Stimulated activated CD4-positive, alpha-beta T cell treated with anti-CD3 and anti-CD28 coated beads, TNF-alpha, amount 100 ng/mL, for 48 hours (primary cell): ENCODE results near the gene TNS3.

Source experiments
- DNase-seq, 3 donors: peaks; one replicate each; pipeline ENCODE4 v3.0.0-alpha.2; 2020; ENCODE audit warnings: low read depth in 3 of 3

Gene TNS3

DNA sequence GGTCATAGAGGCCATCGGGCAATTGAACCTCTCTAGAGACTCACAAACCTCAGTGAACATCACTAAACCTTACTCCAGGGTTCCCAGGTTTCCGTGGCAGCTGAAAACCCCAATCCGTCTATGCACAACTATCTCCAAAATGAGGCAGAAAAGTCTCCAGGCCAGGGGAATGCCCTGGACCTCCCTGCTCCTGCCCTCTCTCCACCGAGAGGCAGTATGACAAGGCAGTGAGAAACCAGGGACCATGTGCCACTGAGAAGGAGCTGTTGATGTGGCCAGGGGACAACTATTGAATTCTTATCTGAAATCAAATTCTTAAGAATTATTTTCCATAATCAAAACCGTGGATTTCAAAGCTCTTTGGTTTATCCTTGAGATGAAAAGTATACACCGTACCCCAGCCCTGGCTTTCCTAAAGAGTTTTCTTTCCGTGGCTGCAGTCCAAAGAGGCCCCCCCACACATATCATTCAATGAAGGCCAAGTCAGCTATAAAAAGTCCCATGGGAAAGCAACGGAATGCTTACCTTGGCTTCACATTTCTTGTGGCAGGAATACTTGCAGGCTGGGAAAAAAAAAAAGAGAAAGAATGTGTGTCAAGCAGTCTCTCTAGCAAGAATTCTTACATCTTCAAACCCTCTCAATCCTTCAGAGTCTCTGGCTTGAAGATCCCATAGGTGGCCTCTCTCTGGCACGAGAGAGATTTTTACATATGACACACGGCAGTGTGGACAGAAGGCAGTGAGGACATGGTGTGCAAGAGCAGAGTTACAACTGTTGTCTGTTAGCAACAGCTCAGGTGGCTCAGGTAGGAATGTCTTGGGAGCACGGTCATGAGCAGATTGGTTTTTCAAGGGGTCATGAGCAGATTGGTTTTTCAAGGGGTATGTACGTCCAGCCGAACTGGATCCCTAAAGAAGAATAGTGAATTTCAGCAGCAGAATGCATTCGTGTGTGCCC is 75.2 kb downstream of the TNS3 start:
- DNase-seq: no peak

DNA sequence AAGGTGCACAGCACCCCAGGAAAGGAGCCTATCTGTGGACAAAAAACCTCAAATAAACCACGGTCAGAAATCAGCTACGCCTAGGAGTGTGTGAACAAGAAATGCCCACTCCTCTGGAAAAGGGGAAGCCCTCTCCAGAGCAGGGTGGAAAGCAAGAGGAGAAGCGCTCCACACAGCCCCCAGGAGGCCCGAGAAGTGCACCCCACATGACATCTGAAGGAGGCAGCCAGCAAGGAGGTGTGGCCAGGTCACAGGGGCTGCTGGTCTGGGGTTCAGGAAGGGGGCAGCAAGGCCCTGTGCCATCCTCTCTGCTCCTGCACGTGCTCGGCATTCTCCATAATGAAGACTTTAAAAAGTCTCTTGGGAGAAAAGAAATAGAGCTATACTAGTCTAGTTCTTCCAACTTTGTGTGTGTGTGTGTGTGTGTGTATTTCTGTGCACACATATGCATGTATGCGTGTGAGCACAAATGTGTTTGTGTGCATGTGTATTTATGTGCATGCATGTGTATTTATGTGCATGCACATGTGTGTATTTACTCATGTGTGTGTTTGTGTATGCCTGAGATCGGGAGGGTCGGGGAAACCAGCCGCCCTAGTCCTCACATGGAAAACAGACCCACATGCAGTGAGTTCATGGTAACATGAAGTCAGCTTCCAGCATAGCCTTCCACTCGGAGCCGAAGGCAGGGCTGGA is 76.5 kb downstream of the TNS3 start:
- no peak for DNase-seq

DNA sequence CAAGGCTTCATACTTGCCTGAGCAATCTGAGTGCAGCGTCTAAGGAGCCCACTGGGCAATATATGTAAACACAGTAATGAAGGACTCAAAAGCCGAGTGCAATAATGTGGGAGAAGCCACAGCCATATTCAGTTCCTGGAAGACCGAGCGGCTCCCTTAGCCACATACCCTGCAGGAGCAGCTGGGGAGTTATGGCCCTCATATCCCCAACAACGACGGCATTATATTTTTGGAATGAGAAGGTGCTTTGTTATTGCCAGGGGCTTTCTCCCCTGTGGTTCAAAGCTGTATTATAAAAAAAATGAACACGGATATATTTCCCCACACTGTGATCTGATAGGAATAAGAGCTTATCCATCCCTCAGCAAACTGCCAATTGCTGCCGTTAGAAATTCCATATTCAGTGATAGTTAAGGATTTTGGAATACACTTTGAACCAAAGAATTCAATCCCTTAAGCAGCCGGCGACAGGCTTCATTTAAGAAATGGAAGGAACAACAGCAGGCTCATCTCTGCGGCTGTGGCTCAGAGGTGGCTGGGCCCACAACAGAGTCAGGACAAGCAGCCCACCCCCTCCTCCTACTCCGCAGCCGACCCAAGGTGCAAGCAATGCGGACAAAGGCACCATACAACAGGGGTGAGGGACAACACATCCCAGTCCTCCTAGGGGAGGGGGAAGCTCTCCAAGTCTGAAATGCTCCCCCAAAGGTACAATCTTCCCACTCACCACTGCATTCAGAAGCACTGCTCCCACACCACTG is 77.2 kb downstream of the TNS3 start:
- DNase-seq: no peak

DNA sequence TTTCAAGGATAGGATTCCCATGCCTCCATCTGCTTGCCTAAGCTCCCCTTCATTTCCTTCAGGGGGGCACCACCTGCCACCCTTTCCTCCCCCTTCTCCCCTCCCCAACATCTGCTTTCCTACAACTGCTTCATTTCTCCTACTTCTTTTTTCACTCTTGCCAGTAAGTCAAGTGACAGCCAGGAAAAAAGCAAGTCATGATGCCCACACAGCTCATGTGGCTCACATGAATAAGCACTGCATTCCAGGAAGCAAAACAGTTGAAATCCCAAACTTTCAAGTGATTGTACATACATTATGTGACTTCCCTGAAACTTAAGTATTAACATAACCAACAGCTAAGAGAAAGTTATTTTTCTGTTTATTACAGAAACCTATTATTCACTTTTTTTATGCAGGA is 78.6 kb downstream of the TNS3 start:
- no peak for DNase-seq

GRCh38 chr7:47502240-47502877 is 79.6 kb downstream of the TNS3 start:
- no peak for DNase-seq

DNA sequence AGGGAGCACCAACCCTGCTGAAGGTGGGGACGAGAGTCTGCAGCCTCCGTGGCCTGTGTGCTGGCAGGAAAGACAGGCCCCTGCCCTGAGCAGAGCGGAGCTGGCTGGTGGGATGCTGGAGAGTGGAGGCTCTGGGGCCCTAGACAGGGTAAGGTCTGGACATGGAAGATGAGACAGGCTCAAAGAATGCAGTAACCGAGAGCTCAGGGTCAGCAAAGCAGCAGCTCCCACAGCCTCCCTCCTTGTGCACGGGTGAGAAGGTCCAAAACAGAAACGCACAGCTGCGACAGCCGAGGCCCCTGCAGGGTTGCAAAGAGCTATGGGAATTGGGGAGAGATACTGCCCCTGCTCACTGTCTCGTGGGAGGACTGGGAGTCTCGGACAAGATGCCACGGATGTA is 80.5 kb downstream of the TNS3 start:
- DNase-seq: no peak

DNA sequence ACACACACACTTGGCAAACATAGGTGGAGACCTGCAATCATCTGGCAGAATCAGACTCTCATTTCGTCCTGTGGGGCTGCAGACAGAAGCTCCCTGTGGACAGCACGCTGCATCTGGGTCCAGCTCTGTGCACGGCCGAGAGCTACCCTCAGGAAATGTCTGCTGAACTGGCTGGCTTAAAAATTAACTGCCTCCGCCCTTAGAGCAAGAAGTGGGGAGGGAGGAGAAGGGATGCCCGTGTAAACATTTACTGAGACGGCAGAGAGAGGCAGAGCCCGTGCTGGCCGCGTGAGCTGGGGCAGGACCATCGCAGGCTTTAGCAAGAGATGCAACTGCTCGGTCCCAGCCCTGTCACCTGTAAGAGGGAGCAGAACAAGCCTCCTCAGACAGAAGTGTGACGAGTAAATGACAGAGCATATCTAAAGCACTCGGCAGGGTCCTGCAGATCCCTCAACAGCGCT is 81.8 kb downstream of the TNS3 start:
- DNase-seq: no peak

- DNase-seq: no peak
Measured at GRCh38 chr7:47498229-47499056, 83.5 kb downstream of the TNS3 start.

GRCh38 chr7:47497367-47498096 is 84.4 kb downstream of the TNS3 start:
- no peak for DNase-seq

- no peak for DNase-seq
Measured at GRCh38 chr7:47496666-47497065, 85.2 kb downstream of the TNS3 start.

GRCh38 chr7:47496056-47496665 is 85.8 kb downstream of the TNS3 start:
- DNase-seq: no peak

DNA sequence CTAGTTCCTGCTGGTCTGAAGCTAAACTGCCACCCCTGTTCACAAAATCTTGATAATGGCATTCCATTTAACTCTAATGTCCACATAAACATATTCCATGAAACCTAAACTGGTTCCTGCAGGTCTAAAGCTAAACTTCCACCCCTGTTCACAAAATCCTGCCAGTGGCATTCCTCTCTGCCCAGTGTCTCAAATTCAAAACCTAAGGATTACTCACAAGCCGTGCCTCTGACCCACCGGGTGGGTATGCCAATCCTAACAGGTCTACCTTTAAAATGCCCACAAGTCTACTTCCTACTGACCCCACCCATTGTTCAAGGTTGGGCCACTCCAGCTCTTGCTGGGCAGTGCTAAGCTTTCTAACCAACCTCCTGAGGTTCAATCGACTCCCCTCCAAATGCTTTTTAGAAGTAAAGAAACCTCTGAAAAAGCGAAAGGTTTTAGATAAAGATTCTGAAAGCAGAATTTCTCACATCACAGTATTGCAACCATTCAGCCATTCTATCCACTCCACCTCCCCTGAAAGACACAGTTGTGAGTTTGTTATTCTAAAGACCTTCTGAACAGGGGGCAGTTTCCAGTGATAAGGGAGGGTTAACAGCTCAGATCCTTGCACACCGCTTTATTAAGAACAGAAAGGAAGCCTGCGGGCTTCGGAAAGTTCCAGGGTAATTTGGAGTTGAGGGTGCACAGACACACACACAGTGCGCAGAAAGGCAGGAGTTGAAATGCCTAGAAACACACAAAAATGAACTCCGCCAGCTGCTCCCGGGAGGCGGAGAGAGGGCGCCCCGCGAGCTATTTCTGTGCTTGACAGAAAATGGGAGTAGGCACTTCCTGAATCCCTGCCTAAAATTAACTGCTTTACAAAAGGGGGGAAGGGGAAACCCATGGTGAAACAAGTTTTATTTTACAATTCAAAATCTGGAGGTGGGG is 87.7 kb downstream of the TNS3 start:
- DNase-seq: no peak

- DNase-seq: no peak
Measured at GRCh38 chr7:47492716-47493325, 89.1 kb downstream of the TNS3 start.

DNA sequence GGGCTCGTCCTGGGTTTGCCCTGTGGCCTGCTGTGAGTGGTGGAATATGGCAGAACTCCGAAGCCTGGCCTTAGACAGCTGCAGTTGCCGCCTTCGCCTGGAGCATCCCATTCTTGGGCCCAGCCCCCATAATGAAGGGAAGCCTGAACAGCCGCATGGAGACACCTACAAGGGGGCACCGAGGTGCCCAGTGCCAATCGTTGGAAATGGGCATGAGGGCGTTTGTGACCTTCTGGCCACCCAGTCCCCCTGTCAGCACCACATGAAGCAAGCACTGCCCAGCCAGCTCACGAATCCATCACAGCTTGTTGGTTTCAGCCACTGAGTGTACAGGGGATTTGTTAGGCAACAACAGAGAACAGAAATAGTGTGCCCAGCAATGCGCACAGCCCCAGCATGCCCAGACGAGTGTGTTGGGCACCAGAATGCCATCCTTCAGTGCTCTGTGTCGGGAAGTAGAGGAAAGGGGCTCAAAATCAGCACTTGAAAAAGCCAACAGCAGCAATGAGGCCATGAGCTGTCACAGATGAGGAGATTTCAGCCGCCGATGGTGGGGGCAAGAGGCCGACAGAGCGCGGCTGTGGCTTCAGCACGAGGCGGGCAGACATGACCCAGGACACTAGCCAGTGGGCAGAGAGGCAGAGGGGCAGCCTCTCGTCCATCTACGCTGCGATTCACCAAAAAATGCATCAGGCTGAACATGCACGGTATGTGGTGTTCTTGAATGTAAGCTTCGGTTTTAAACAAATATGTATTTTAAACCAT is 91.2 kb downstream of the TNS3 start:
- DNase-seq: no peak

DNA sequence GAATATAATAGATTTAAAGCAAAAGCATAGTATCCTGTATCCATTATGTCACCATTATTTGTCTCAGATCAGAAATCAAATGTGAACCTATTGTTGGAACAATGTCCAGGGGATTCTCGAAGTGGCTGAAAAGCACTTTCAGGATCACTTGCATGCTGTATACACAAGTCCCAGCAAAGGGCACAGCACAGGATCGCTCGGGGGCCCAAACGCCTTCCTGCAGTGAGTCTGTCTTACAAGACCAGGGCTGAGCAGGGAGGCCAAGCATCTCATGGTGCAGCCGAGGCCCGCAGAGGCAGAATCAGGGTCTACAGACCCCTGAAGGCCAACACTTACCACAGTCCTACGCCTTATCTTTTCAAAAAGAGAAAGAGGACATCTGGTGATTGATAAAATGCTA is 92.3 kb downstream of the TNS3 start:
- DNase-seq: no peak

- DNase-seq: no peak
Measured at GRCh38 chr7:47488969-47489342, 93.0 kb downstream of the TNS3 start.

GRCh38 chr7:47488201-47488968 is 93.5 kb downstream of the TNS3 start:
- no peak for DNase-seq
